ENCODE results near the gene SERPING1. TPM values are rescaled to one million over a fixed set of nuclear protein-coding genes. Genes with fewer than 3 reads are reported as not detected.

The SERPING1 gene
- polyA plus RNA-seq, 1 of the 3 experiments (the other 2 are of a cell fraction): 4.5 TPM

DNA sequence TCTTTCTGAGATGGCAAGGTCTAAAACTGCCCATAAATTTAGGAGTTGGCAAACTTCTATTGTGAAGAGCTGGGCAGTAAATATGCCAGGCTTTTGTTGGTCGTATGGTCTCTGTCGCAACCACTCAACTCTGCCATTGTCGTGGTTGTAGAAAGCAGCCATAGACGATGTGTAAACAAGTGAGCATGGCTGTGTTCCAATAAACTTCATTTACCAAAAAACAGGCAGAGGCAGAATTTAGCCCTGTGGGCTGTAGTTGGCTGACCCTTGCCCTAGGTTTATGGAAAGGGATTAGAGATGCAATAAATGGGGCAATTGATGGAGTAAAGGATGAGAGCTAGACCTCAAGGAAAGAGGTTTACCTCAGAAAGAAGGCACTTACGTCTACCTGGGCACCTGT lies 34.6 kb downstream of the SERPING1 start:
- TF ChIP-seq FOXJ3 (CRISPR knock-in tag; IDR thresholded peaks at IDR 0.05): no peak
- no peak for TF ChIP-seq CHD2 (IDR thresholded peaks at IDR 0.05; ENCODE audit: low read length, partially characterized antibody)
- TF ChIP-seq MXI1 (IDR thresholded peaks at IDR 0.05; ENCODE audit: low read depth, low read length): no peak
- TF ChIP-seq RXRA (IDR thresholded peaks at IDR 0.05; ENCODE audit: borderline replicate concordance, low read depth): no peak
- TF ChIP-seq JUND (IDR thresholded peaks at IDR 0.05): no peak
- no peak for TF ChIP-seq GABPA (IDR thresholded peaks at IDR 0.05; ENCODE audit: low read depth)
- TF ChIP-seq ELF1 (IDR thresholded peaks at IDR 0.05): no peak
- TF ChIP-seq, protein P1, sequence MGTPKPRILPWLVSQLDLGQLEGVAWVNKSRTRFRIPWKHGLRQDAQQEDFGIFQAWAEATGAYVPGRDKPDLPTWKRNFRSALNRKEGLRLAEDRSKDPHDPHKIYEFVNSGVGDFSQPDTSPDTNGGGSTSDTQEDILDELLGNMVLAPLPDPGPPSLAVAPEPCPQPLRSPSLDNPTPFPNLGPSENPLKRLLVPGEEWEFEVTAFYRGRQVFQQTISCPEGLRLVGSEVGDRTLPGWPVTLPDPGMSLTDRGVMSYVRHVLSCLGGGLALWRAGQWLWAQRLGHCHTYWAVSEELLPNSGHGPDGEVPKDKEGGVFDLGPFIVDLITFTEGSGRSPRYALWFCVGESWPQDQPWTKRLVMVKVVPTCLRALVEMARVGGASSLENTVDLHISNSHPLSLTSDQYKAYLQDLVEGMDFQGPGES (IDR thresholded peaks at IDR 0.05; ENCODE audit: low read depth, low read length): no peak
- peaks cover 6% of the 10 kb centered on the region; the same call in 1 of the 2 replicates for H3K27me3 ChIP-seq (ENCODE audit: insufficient read depth)
- H3K36me3 ChIP-seq (replicated peaks in 1 of 2; ENCODE audit: control insufficient read depth in 1 of 2, insufficient read depth in 2 of 2, low read length in 1 of 2): no peaks in the 10 kb centered on the region
- H3K4me2 ChIP-seq: no peak overlapping the region
- WGBS (ENCODE audit: low lambda C conversion rate): 34% methylated on average over 5 of the region's 5 CpGs
- H3K9me3 ChIP-seq: no peaks in the 10 kb centered on the region
- H3K9ac ChIP-seq: no peak overlapping the region
- CTCF ChIA-PET: interaction anchor here (1.2 to 5.8 kb wide), 2 partner anchors 13 to 65 kb away, joined by 4 to 21 read pairs; partner anchors contain the start of gene UBE2L6
- H3K4me3 ChIP-seq (ENCODE audit: low read depth in 2 of 2, low read length in 1 of 2): no peak overlapping the region
- H3K27ac ChIP-seq (ENCODE audit: low read depth in 2 of 2, low read length in 1 of 2): no peak overlapping the region
- H3K79me2 ChIP-seq (ENCODE audit: insufficient read depth): no peaks in the 10 kb centered on the region
- no peak overlapping the region for H2AFZ ChIP-seq (ENCODE audit: low read depth)
- POLR2A ChIA-PET: interaction anchor here (0.6 kb wide), 1 partner anchor 101 kb away, joined by 3 read pairs; no protein-coding TSS in a partner anchor
- no peaks in the 10 kb centered on the region for H3K9me2 ChIP-seq
- no peaks in the 10 kb centered on the region for H3F3A ChIP-seq (replicated peaks; ENCODE audit: insufficient read depth)
- H3K4me1 ChIP-seq (ENCODE audit: control insufficient read depth in 1 of 2, insufficient read depth in 2 of 2, low read depth in 1 of 2, low read length in 1 of 2): no peaks in the 10 kb centered on the region
- DNase-seq: no peak
- no peaks in the 10 kb centered on the region for H4K20me1 ChIP-seq (ENCODE audit: insufficient read depth)

- H3F3A ChIP-seq (replicated peaks; ENCODE audit: insufficient read depth): no peaks in the 10 kb centered on the region
- H3K9me3 ChIP-seq: no peaks in the 10 kb centered on the region
- no peaks in the 10 kb centered on the region for H3K36me3 ChIP-seq (replicated peaks in 1 of 2; ENCODE audit: control insufficient read depth in 1 of 2, insufficient read depth in 2 of 2, low read length in 1 of 2)
- no peak overlapping the region for H2AFZ ChIP-seq (ENCODE audit: low read depth)
- no peak overlapping the region for H3K27ac ChIP-seq (ENCODE audit: low read depth in 2 of 2, low read length in 1 of 2)
- DNase-seq: no peak
- H4K20me1 ChIP-seq (ENCODE audit: insufficient read depth): no peaks in the 10 kb centered on the region
- no peaks in the 10 kb centered on the region for H3K9me2 ChIP-seq
- H3K4me2 ChIP-seq: no peak overlapping the region
- peaks cover 3 to 6% of the 10 kb centered on the region in 2 experiments; a peak in 2 of 4 replicates for H3K4me1 ChIP-seq (ENCODE audit: control insufficient read depth in 1 of 2, insufficient read depth in 2 of 2, low read depth in 1 of 2, low read length in 1 of 2)
- no peak overlapping the region for H3K9ac ChIP-seq
- WGBS (ENCODE audit: low lambda C conversion rate): 7% methylated on average over 6 of the region's 6 CpGs
- no peak overlapping the region for H3K4me3 ChIP-seq (ENCODE audit: low read depth in 2 of 2, low read length in 1 of 2)
- ChIA-PET CTCF (interaction anchor here (2.4 to 17.7 kb wide), 3 partner anchors 11 to 107 kb away, joined by 7 to 326 read pairs (median 21); partner anchors contain the start of gene UBE2L6), POLR2A (no interaction called here)
- H3K27me3 ChIP-seq (ENCODE audit: insufficient read depth): peaks cover 6% of the 10 kb centered on the region; the same call in 1 of the 2 replicates
- peaks cover 4% of the 10 kb centered on the region for H3K79me2 ChIP-seq (ENCODE audit: insufficient read depth)
- TF ChIP-seq, protein P2, sequence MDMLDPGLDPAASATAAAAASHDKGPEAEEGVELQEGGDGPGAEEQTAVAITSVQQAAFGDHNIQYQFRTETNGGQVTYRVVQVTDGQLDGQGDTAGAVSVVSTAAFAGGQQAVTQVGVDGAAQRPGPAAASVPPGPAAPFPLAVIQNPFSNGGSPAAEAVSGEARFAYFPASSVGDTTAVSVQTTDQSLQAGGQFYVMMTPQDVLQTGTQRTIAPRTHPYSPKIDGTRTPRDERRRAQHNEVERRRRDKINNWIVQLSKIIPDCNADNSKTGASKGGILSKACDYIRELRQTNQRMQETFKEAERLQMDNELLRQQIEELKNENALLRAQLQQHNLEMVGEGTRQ (IDR thresholded peaks at IDR 0.05; ENCODE audit: borderline replicate concordance, low read depth, low read length): no peak
- TF ChIP-seq ELF1 (IDR thresholded peaks at IDR 0.05): no peak
- TF ChIP-seq JUND (IDR thresholded peaks at IDR 0.05): no peak
- TF ChIP-seq, protein P3, sequence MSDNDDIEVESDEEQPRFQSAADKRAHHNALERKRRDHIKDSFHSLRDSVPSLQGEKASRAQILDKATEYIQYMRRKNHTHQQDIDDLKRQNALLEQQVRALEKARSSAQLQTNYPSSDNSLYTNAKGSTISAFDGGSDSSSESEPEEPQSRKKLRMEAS (IDR thresholded peaks at IDR 0.05; ENCODE audit: low read depth): no peak
- no peak for TF ChIP-seq RAD21 (IDR thresholded peaks at IDR 0.05; ENCODE audit: low read length)
- TF ChIP-seq REST (IDR thresholded peaks at IDR 0.05; ENCODE audit: low read depth, low read length): no peak
- no peak for TF ChIP-seq TEAD4 (IDR thresholded peaks at IDR 0.05; ENCODE audit: borderline replicate concordance, insufficient read depth)
- no peak for TF ChIP-seq ZBTB33 (IDR thresholded peaks at IDR 0.05; ENCODE audit: borderline replicate concordance, low read depth)
- TF ChIP-seq, protein P4, sequence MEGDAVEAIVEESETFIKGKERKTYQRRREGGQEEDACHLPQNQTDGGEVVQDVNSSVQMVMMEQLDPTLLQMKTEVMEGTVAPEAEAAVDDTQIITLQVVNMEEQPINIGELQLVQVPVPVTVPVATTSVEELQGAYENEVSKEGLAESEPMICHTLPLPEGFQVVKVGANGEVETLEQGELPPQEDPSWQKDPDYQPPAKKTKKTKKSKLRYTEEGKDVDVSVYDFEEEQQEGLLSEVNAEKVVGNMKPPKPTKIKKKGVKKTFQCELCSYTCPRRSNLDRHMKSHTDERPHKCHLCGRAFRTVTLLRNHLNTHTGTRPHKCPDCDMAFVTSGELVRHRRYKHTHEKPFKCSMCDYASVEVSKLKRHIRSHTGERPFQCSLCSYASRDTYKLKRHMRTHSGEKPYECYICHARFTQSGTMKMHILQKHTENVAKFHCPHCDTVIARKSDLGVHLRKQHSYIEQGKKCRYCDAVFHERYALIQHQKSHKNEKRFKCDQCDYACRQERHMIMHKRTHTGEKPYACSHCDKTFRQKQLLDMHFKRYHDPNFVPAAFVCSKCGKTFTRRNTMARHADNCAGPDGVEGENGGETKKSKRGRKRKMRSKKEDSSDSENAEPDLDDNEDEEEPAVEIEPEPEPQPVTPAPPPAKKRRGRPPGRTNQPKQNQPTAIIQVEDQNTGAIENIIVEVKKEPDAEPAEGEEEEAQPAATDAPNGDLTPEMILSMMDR (IDR thresholded peaks at IDR 0.05): no peak
- no peak for TF ChIP-seq SMC3 (IDR thresholded peaks at IDR 0.05; ENCODE audit: low read depth, low read length)
- no peak for TF ChIP-seq NFIC (IDR thresholded peaks at IDR 0.05; ENCODE audit: borderline replicate concordance)
These were observed 36.0 kb downstream of the SERPING1 start for GRCh38 chr11:57633394-57634070.
